ENCODE data around the gene CARD14.

The CARD14 gene

DNA sequence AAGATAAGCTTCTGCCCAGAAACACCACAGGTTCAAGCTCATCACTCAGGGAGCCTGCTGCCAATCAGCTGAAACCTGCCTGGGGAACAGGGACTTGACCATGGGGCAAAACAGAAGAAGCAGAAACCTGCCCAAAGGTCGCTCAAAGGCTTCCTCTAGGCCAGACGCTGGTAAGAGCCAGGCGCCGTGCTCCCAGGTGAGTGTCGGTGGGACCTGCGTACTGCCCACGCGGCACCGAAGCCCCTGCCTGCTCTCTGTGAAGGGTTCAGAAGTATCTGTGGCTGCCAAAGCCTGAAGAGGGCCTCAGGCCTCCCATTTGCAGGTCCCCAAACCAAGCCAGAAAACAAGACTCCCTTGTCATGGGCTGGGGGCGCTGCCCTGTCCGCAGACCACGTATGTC, 39.9 kb downstream of the CARD14 start:
- TF ChIP-seq, protein P1, sequence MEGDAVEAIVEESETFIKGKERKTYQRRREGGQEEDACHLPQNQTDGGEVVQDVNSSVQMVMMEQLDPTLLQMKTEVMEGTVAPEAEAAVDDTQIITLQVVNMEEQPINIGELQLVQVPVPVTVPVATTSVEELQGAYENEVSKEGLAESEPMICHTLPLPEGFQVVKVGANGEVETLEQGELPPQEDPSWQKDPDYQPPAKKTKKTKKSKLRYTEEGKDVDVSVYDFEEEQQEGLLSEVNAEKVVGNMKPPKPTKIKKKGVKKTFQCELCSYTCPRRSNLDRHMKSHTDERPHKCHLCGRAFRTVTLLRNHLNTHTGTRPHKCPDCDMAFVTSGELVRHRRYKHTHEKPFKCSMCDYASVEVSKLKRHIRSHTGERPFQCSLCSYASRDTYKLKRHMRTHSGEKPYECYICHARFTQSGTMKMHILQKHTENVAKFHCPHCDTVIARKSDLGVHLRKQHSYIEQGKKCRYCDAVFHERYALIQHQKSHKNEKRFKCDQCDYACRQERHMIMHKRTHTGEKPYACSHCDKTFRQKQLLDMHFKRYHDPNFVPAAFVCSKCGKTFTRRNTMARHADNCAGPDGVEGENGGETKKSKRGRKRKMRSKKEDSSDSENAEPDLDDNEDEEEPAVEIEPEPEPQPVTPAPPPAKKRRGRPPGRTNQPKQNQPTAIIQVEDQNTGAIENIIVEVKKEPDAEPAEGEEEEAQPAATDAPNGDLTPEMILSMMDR (conservative IDR thresholded peaks at IDR 0.05; ENCODE audit: low read length), result no peak
- TF ChIP-seq EZH2phosphoT487 (IDR thresholded peaks at IDR 0.05; ENCODE audit: borderline replicate concordance), result no peak
- H3K4me2 ChIP-seq (ENCODE audit: low read depth, low read length, poor library complexity, severe bottlenecking), result no peak overlapping the region
- no peaks in the 10 kb centered on the region for H3F3A ChIP-seq (ENCODE audit: low read depth)
- H3K9ac ChIP-seq (ENCODE audit: low read depth, low read length, poor library complexity, severe bottlenecking), result no peak overlapping the region
- H3K79me2 ChIP-seq (ENCODE audit: insufficient read depth, low read length), result no peaks in the 10 kb centered on the region
- no peaks in the 10 kb centered on the region for H3K36me3 ChIP-seq (ENCODE audit: insufficient read depth, low read length)
- no peaks in the 10 kb centered on the region for H4K20me1 ChIP-seq (ENCODE audit: insufficient read depth, low read length, poor library complexity, severe bottlenecking)
- no peaks in the 10 kb centered on the region for H3K9me3 ChIP-seq (ENCODE audit: insufficient read depth, low read depth, low read length)
- H3K4me3 ChIP-seq (ENCODE audit: low read length, poor library complexity, severe bottlenecking), result no peak overlapping the region
- no peaks in the 10 kb centered on the region for H3K27me3 ChIP-seq (ENCODE audit: insufficient read depth, low read length, poor library complexity, severe bottlenecking)
- H2AFZ ChIP-seq (ENCODE audit: low read length), result no peak overlapping the region
- H3K9me2 ChIP-seq (replicated peaks; ENCODE audit: low read depth, low read length), result no peaks in the 10 kb centered on the region
- H3K4me1 ChIP-seq (ENCODE audit: insufficient read depth, low read length, poor library complexity, severe bottlenecking), result no peaks in the 10 kb centered on the region

GRCh38 chr17:80210348-80211108, 40.7 kb downstream of the CARD14 start:
- Histone ChIP-seq H3K9me2 (replicated peaks; ENCODE audit: low read depth, low read length) (no peaks in the 10 kb centered on the region), H3K36me3 (ENCODE audit: insufficient read depth, low read length) (no peaks in the 10 kb centered on the region), H4K20me1 (ENCODE audit: insufficient read depth, low read length, poor library complexity, severe bottlenecking) (no peaks in the 10 kb centered on the region), H3K4me3 (ENCODE audit: low read length, poor library complexity, severe bottlenecking) (no peak overlapping the region), H3K4me2 (ENCODE audit: low read depth, low read length, poor library complexity, severe bottlenecking) (no peak overlapping the region), H3K4me1 (ENCODE audit: insufficient read depth, low read length, poor library complexity, severe bottlenecking) (no peaks in the 10 kb centered on the region), H2AFZ (ENCODE audit: low read length) (no peak overlapping the region), H3F3A (ENCODE audit: low read depth) (no peaks in the 10 kb centered on the region), H3K27me3 (ENCODE audit: insufficient read depth, low read length, poor library complexity, severe bottlenecking) (no peaks in the 10 kb centered on the region), H3K79me2 (ENCODE audit: insufficient read depth, low read length) (no peaks in the 10 kb centered on the region), H3K9ac (ENCODE audit: low read depth, low read length, poor library complexity, severe bottlenecking) (no peak overlapping the region), H3K9me3 (ENCODE audit: insufficient read depth, low read depth, low read length) (no peaks in the 10 kb centered on the region)
- TF ChIP-seq, protein P1 (conservative IDR thresholded peaks at IDR 0.05; ENCODE audit: low read length), result no peak
- TF ChIP-seq EZH2phosphoT487 (IDR thresholded peaks at IDR 0.05; ENCODE audit: borderline replicate concordance), result no peak

DNA sequence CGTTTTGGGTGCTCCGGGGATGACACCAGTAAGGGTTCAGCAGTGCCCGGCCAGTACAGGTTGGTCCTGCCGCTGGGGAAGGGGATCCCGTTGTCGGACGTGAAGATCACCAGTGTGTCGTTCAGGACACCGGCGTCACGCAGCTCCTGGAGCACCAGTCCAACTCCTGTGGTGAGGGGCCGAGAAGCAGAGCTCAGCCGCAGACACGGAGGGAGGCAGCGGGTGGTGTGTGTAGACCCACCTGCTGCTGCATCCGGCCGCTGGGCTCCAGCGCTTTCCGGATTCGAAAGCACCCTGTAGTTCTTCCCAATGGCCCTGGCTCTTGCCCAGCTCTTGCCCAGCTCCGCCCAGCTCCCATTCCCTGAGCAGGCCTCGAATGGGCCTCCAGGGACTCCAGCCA, 42.3 kb downstream of the CARD14 start:
- H3K36me3 ChIP-seq (ENCODE audit: insufficient read depth, low read length), result no peaks in the 10 kb centered on the region
- no peak overlapping the region for H2AFZ ChIP-seq (ENCODE audit: low read length)
- no peak overlapping the region for H3K9ac ChIP-seq (ENCODE audit: low read depth, low read length, poor library complexity, severe bottlenecking)
- no peak overlapping the region for H3K4me3 ChIP-seq (ENCODE audit: low read length, poor library complexity, severe bottlenecking)
- no peak overlapping the region for H3K4me2 ChIP-seq (ENCODE audit: low read depth, low read length, poor library complexity, severe bottlenecking)
- H3K79me2 ChIP-seq (ENCODE audit: insufficient read depth, low read length), result no peaks in the 10 kb centered on the region
- TF ChIP-seq, protein P1 (conservative IDR thresholded peaks at IDR 0.05; ENCODE audit: low read length), result no peak
- no peak for TF ChIP-seq EZH2phosphoT487 (IDR thresholded peaks at IDR 0.05; ENCODE audit: borderline replicate concordance)
- peaks cover under 1% of the 10 kb centered on the region for H3K27me3 ChIP-seq (ENCODE audit: insufficient read depth, low read length, poor library complexity, severe bottlenecking)
- no peaks in the 10 kb centered on the region for H3K4me1 ChIP-seq (ENCODE audit: insufficient read depth, low read length, poor library complexity, severe bottlenecking)
- H3K9me3 ChIP-seq (ENCODE audit: insufficient read depth, low read depth, low read length), result no peaks in the 10 kb centered on the region
- no peaks in the 10 kb centered on the region for H3F3A ChIP-seq (ENCODE audit: low read depth)
- no peaks in the 10 kb centered on the region for H3K9me2 ChIP-seq (replicated peaks; ENCODE audit: low read depth, low read length)
- H4K20me1 ChIP-seq (ENCODE audit: insufficient read depth, low read length, poor library complexity, severe bottlenecking), result no peaks in the 10 kb centered on the region
